ENCODE data around the gene PAMR1.
A peak's percentile ranks its signal among the peaks of the same experiment; 100 is the strongest.

Gene PAMR1

GRCh38 chr11:35418282-35419183 lies 106.9 kb downstream of the PAMR1 start:
- peak overlapping the region; percentile 37 for H3K4me3 ChIP-seq (ENCODE audit: low read depth, low read length)

DNA sequence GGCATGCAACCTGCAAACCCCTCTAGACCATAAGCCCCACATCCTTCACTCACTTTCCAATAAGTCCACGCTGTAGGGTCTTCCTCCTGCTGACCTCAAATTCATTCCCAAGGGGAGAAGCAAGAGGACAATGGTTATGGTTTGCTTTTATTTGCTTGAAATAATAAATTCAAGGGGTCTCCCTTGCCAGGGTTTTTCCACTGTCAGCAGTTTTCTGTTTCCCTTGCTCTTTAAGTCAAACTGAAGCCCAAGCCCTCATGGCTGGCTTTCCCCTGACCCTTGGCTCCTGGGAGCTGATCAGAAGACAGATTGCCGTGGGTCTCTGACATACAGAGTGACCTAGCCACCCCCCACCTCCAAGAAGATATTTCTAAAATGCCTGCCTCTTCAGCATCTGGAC lies 109.9 kb downstream of the PAMR1 start:
- in situ Hi-C loops (cut with HindIII; ENCODE audit: low sequenced_read_pairs) = loop anchor here (5.0 kb wide), 1 partner anchor 488 kb away; no protein-coding TSS in a partner anchor
- no peak overlapping the region for H3K4me3 ChIP-seq (ENCODE audit: low read depth, low read length)
- TF ChIP-seq, protein P1, sequence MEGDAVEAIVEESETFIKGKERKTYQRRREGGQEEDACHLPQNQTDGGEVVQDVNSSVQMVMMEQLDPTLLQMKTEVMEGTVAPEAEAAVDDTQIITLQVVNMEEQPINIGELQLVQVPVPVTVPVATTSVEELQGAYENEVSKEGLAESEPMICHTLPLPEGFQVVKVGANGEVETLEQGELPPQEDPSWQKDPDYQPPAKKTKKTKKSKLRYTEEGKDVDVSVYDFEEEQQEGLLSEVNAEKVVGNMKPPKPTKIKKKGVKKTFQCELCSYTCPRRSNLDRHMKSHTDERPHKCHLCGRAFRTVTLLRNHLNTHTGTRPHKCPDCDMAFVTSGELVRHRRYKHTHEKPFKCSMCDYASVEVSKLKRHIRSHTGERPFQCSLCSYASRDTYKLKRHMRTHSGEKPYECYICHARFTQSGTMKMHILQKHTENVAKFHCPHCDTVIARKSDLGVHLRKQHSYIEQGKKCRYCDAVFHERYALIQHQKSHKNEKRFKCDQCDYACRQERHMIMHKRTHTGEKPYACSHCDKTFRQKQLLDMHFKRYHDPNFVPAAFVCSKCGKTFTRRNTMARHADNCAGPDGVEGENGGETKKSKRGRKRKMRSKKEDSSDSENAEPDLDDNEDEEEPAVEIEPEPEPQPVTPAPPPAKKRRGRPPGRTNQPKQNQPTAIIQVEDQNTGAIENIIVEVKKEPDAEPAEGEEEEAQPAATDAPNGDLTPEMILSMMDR (IDR thresholded peaks at IDR 0.05; ENCODE audit: low read depth, low read length, missing control alignments) = no peak
- DNase-seq (ENCODE audit: low read depth) = no peak

More at GRCh38 chr11:35418282-35419183, 106.9 kb downstream of the PAMR1 start:
- DNase-seq (ENCODE audit: low read depth) = no peak
- TF ChIP-seq, protein P1 (IDR thresholded peaks at IDR 0.05; ENCODE audit: low read depth, low read length, missing control alignments) = no peak
- in situ Hi-C loops (cut with HindIII; ENCODE audit: low sequenced_read_pairs) = loop anchor here (5.0 kb wide), 1 partner anchor 491 kb away; no protein-coding TSS in a partner anchor

GRCh38 chr11:35414776-35415175 lies 110.6 kb downstream of the PAMR1 start:
- in situ Hi-C loops (cut with HindIII; ENCODE audit: low sequenced_read_pairs) = loop anchor here (5.0 kb wide), 1 partner anchor 487 kb away; no protein-coding TSS in a partner anchor
- DNase-seq (ENCODE audit: low read depth) = no peak
- TF ChIP-seq, protein P1 (IDR thresholded peaks at IDR 0.05; ENCODE audit: low read depth, low read length, missing control alignments) = no peak
- H3K4me3 ChIP-seq (ENCODE audit: low read depth, low read length) = no peak overlapping the region

- DNase-seq (ENCODE audit: low read depth) = no peak
- TF ChIP-seq, protein P1 (IDR thresholded peaks at IDR 0.05; ENCODE audit: low read depth, low read length, missing control alignments) = no peak
- no peak overlapping the region for H3K4me3 ChIP-seq (ENCODE audit: low read depth, low read length)
- in situ Hi-C loops (cut with HindIII; ENCODE audit: low sequenced_read_pairs) = no loop called here
Observed at GRCh38 chr11:35414311-35414710, 111.1 kb downstream of the PAMR1 start.

GRCh38 chr11:35413598-35413997 lies 111.8 kb downstream of the PAMR1 start:
- TF ChIP-seq, protein P1 (IDR thresholded peaks at IDR 0.05; ENCODE audit: low read depth, low read length, missing control alignments) = no peak
- no peak for DNase-seq (ENCODE audit: low read depth)
- in situ Hi-C loops (cut with HindIII; ENCODE audit: low sequenced_read_pairs) = no loop called here
- H3K4me3 ChIP-seq (ENCODE audit: low read depth, low read length) = no peak overlapping the region

GRCh38 chr11:35412285-35412684 lies 113.1 kb downstream of the PAMR1 start:
- no peak overlapping the region for H3K4me3 ChIP-seq (ENCODE audit: low read depth, low read length)
- no peak for DNase-seq (ENCODE audit: low read depth)
- in situ Hi-C loops (cut with HindIII; ENCODE audit: low sequenced_read_pairs) = no loop called here
- TF ChIP-seq, protein P1 (IDR thresholded peaks at IDR 0.05; ENCODE audit: low read depth, low read length, missing control alignments) = peak; percentile 62
